ENCODE results near the gene OR1J1.

Gene OR1J1

DNA sequence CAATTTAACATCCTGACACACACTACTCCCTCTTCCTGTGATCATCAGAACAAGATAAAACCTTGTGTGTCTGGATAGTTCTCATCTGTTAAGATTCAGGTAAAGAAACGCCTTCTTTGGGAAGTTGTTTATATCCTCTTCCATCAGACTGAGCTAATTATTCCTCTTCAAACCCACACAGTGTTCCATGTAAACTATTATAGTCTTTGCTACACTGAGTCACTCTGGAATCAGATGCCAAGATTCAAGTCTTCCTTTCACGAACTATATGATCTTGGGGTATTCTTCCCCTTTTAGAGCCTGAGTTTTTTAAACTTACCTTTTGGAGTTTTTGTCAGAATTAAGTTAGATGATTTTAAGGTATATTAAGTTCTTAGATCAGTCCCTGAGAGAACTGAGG is 2.0 kb downstream of the OR1J1 start:
- Histone ChIP-seq H3K27me3 (peaks cover 13% of the 10 kb centered on the region), H3K36me3 (no peaks in the 10 kb centered on the region), H3K4me1 (ENCODE audit: control insufficient read depth in 1 of 2, insufficient read depth in 1 of 2, low read depth in 1 of 2, low read length in 1 of 2) (no peaks in the 10 kb centered on the region), H3K4me3 (ENCODE audit: low read depth in 1 of 2, low read length in 1 of 2) (no peak overlapping the region), H3K27ac (no peak overlapping the region), H3K9me3 (no peaks in the 10 kb centered on the region)
- TF ChIP-seq, protein P1, sequence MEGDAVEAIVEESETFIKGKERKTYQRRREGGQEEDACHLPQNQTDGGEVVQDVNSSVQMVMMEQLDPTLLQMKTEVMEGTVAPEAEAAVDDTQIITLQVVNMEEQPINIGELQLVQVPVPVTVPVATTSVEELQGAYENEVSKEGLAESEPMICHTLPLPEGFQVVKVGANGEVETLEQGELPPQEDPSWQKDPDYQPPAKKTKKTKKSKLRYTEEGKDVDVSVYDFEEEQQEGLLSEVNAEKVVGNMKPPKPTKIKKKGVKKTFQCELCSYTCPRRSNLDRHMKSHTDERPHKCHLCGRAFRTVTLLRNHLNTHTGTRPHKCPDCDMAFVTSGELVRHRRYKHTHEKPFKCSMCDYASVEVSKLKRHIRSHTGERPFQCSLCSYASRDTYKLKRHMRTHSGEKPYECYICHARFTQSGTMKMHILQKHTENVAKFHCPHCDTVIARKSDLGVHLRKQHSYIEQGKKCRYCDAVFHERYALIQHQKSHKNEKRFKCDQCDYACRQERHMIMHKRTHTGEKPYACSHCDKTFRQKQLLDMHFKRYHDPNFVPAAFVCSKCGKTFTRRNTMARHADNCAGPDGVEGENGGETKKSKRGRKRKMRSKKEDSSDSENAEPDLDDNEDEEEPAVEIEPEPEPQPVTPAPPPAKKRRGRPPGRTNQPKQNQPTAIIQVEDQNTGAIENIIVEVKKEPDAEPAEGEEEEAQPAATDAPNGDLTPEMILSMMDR (IDR thresholded peaks at IDR 0.05): no peak

DNA sequence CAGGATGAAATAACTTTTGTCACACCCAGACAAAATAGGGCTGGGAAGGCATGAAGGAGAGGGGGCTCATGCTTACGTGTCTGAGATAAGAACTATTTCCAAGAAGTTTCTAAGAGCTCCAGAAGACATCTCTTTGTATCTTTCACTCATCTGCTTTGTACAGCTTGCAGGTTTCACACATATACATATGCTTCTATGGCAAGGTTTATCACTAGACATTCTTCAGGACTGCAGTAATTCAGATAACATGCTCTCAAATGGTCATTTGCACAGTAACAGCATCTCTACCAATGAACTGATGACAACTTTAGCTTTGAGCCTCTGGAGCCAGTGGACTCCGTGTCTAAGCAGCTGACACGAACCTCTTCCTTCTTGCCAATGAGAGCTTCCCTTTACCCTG is 3.2 kb downstream of the OR1J1 start:
- Histone ChIP-seq H3K36me3 (no peaks in the 10 kb centered on the region), H3K4me3 (ENCODE audit: low read depth in 1 of 2, low read length in 1 of 2) (no peak overlapping the region), H3K4me1 (ENCODE audit: control insufficient read depth in 1 of 2, insufficient read depth in 1 of 2, low read depth in 1 of 2, low read length in 1 of 2) (no peaks in the 10 kb centered on the region), H3K9me3 (no peaks in the 10 kb centered on the region), H3K27ac (no peak overlapping the region), H3K27me3 (peaks cover 13% of the 10 kb centered on the region)
- TF ChIP-seq, protein P1 (IDR thresholded peaks at IDR 0.05): no peak

DNA sequence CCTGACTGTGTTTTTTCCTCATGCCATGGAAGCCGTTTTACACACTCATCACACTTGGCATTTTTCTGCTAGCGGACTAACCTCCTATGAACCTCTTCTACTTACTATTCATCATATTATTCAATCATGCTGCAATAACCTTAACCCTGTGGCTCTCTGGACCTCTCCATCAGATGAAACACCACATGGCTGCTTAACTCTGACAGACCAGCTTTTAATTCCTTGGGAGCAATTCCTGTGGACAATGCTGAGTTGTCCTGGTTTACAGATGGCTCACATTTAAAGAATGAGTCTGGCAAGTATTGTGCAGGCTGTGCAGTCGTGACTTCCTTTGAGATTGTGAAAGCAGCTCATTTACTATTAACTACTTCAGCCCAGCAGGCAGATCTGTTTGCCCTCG is 9.0 kb downstream of the OR1J1 start:
- Histone ChIP-seq H3K9me3 (no peaks in the 10 kb centered on the region), H3K4me3 (ENCODE audit: low read depth in 1 of 2, low read length in 1 of 2) (no peak overlapping the region), H3K36me3 (no peaks in the 10 kb centered on the region), H3K27me3 (peaks cover 14% of the 10 kb centered on the region), H3K4me1 (ENCODE audit: control insufficient read depth in 1 of 2, insufficient read depth in 1 of 2, low read depth in 1 of 2, low read length in 1 of 2) (peaks cover 4% of the 10 kb centered on the region in 2 experiments), H3K27ac (no peak overlapping the region)
- TF ChIP-seq, protein P1 (IDR thresholded peaks at IDR 0.05): no peak

DNA sequence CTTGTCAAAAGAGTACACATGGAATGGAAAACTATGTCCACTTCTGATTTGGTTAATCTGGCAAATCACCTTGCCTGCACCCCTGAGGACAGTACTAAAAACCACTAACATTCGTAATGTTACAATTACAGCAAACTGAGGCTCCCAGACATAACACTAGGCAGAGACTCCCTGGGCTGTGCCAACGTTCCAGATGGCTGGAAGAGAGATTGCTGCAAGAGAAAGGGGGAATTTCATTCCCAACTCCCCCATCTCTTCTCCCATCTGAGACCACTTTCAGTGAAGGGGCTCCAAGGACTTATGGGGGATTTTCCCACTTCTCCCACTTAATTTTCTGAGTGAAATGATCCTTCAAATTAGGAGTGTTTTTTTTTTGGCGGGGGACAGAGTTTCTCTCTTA is 11.3 kb downstream of the OR1J1 start:
- no peak overlapping the region for H3K4me3 ChIP-seq (ENCODE audit: low read depth in 1 of 2, low read length in 1 of 2)
- H3K27me3 ChIP-seq: peaks cover 28% of the 10 kb centered on the region
- H3K9me3 ChIP-seq: no peaks in the 10 kb centered on the region
- no peak overlapping the region for H3K27ac ChIP-seq
- H3K36me3 ChIP-seq: no peaks in the 10 kb centered on the region
- peaks cover 4% of the 10 kb centered on the region in 2 experiments for H3K4me1 ChIP-seq (ENCODE audit: control insufficient read depth in 1 of 2, insufficient read depth in 1 of 2, low read depth in 1 of 2, low read length in 1 of 2)
- TF ChIP-seq, protein P1 (IDR thresholded peaks at IDR 0.05): no peak

DNA sequence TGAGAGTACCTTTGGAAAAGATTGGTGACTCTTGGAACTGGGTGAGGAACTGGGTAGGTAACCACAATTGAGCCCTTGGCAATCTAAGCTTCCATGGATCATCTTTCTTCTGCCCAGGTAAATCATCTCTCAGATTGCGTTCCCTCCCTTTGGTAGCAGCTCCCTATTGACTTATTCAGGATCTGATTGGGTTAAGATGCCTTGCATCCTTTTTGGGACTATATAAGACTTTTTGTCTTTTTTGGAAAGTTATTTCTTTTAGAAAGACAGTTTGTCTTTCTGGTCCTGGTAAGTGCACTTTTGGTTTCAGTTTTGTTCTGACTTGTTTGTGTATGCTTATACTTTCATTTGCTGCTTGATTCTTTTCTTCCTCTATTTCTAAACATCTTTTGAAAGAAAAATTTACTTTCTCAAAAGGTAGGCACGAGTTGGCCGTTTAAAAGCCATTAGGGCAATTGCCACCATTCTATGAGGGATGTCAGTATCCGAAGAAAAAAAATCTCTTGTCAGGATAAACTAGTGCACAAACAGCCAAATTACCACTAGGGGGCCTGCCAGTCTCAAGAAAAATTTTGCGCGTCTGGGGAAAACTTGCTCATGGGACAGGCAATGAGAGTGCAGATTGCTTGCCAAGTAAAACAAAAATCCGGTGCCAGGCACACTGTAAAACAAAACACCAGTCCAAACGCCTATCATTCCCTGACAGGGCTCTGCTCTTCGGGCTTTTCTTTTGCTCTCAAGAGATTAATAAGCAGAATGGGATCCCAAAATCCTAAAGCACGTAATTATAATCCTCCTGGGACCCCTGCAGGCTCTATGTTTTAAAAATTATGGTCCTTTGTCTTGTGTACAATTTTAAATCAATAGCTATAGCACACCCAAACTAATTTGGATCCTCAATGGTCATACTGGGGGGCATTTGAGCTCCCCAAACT is 12.8 kb downstream of the OR1J1 start:
- peaks cover 36% of the 10 kb centered on the region for H3K27me3 ChIP-seq
- peaks cover 4% of the 10 kb centered on the region in 2 experiments for H3K4me1 ChIP-seq (ENCODE audit: control insufficient read depth in 1 of 2, insufficient read depth in 1 of 2, low read depth in 1 of 2, low read length in 1 of 2)
- TF ChIP-seq, protein P1 (IDR thresholded peaks at IDR 0.05): peak; percentile 39
- no peaks in the 10 kb centered on the region for H3K36me3 ChIP-seq
- H3K9me3 ChIP-seq: no peaks in the 10 kb centered on the region
- peak overlapping the region; percentile 13 for H3K27ac ChIP-seq
- H3K4me3 ChIP-seq (ENCODE audit: low read depth in 1 of 2, low read length in 1 of 2): peak overlapping the region; percentile 49 to 54

Data from neutrophil (primary cell).